Body of pancreas (tissue), 4 donors: ENCODE results near the gene SLC9A3. TPM values are rescaled to one million over a fixed set of nuclear protein-coding genes. Genes with fewer than 3 reads are reported as not detected.

Experiments
- ATAC-seq: fragments of 150-250 bp; one replicate; pipeline ENCODE4 v1.9.1; 2016
- DNase-seq, 4 donors: peaks; one replicate each; pipeline ENCODE4 v3.0.0-alpha.2; 2019
- H3K27ac ChIP-seq, 4 donors: fragments of 200-600 bp; sonication (generic); 1 replicate in 3 of 4; 2 replicates in 1 of 4; pipeline versions ENCODE4 v1.5.1 to v1.6.1; 2016 to 2019; ENCODE audit warnings: mild to moderate bottlenecking in 1 of 4, mixed read lengths in 1 of 4, moderate library complexity in 1 of 4
- H3K27me3 ChIP-seq, 2 donors: fragments of 200-600 bp; sonication (generic); one replicate each; pipeline ENCODE4 v1.6.0; 2016; ENCODE audit warnings: mild to moderate bottlenecking in 1 of 2
- H3K36me3 ChIP-seq, 2 donors: fragments of 200-600 bp; sonication (generic); replicated peaks in 1 of 2; 2 replicates each; pipeline ENCODE4 v1.5.1; 2016; ENCODE audit warnings: low read depth in 2 of 2; ENCODE audit not compliant: insufficient read depth in 1 of 2
- H3K4me1 ChIP-seq: fragments of 200-600 bp; sonication (generic); one replicate; pipeline ENCODE4 v1.6.0; 2016
- H3K4me3 ChIP-seq, 2 donors: fragments of 200-600 bp; sonication (generic); 1 replicate in 1 of 2; 2 replicates in 1 of 2; pipeline ENCODE4 v1.5.1; 2016 to 2019
- H3K9me3 ChIP-seq, 3 donors: fragments of 200-600 bp; sonication (generic); 1 replicate in 2 of 3; 2 replicates in 1 of 3; pipeline ENCODE4 v1.5.1; 2016
- CTCF ChIP-seq, 7 experiments: fragments of 450-650 bp in 4 of 7; fragments of 200-600 bp in 3 of 7; sonication (generic) in 3 of 7; IDR thresholded peaks; one replicate each; pipeline ENCODE4 v1.5.1; 2016 to 2019; ENCODE audit warnings: antibody characterized with exemption in 7 of 7
- POLR2A ChIP-seq, 3 donors: fragments of 450-650 bp; IDR thresholded peaks; one replicate each; pipeline ENCODE4 v1.6.1; 2016; ENCODE audit warnings: antibody characterized with exemption in 3 of 3, mild to moderate bottlenecking in 2 of 3
- WGBS, 2 donors: methylation state at CpG; one replicate each; pipeline ENCODE4 v1.1.5; 2017; 5-methylcytosine and 5-hydroxymethylcytosine counted together
- intact Hi-C: fragments of 100-400 bp; cut with DNase I; formaldehyde crosslinking; loops from one replicate; pipeline ENCODE4 v1.15.1; 2023
- total RNA-seq, 2 donors: library from RNA; depleted of rRNA; stranded (reverse); fragments of >200 nt; gene quantifications; one replicate each; pipeline ENCODE4 v1.1.0, GENCODE V29; 2016

Gene SLC9A3
- total RNA-seq, 2 donors from 2014 or later, result 2.0 to 4.7 TPM

- H3K4me1 ChIP-seq, result no peaks in the 10 kb centered on the region
- H3K9me3 ChIP-seq, result no peaks in the 10 kb centered on the region
- DNase-seq (no peak), ATAC-seq (no peak)
- no peak overlapping the region for H3K27ac ChIP-seq
- 62 to 67% methylated on average over 22 to 29 of the region's 29 CpGs for WGBS, 2 donors
- TF ChIP-seq POLR2A (IDR thresholded peaks at IDR 0.05), result no peak
- no peak for TF ChIP-seq CTCF (IDR thresholded peaks at IDR 0.05)
- no peak overlapping the region for H3K4me3 ChIP-seq
- no peaks in the 10 kb centered on the region for H3K36me3 ChIP-seq
- intact Hi-C loops, result no loop called here
- H3K27me3 ChIP-seq, result peaks cover 0 to 5% of the 10 kb centered on the region in 2 donors
These were observed 38.9 kb downstream of the SLC9A3 start for GRCh38 chr5:485113-485945.

DNA sequence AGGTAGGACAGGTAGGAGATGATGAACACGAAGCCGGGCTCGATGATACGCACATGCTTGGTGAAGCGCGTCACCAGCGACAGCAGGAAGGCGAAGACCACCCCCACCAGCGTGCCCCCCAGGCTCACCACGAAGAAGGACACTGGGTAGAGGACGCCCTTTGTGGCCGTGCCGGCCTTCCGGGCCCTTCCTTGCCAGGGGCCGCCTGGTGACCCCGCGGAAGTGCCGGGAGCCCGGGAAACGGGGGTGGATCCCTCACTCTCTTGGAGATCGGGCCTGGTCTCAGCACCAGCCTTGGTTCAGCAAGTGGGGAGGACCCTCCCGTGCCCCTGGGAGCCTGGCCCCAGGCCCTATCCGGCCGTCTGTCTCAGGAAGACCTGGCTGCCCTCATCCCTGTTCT lies 39.7 kb downstream of the SLC9A3 start:
- no peak for DNase-seq
- intact Hi-C loops, result no loop called here
- H3K27me3 ChIP-seq, result peaks cover 0 to 12% of the 10 kb centered on the region in 2 donors
- no peaks in the 10 kb centered on the region for H3K36me3 ChIP-seq
- no peaks in the 10 kb centered on the region for H3K9me3 ChIP-seq
- no peak for ATAC-seq
- H3K4me3 ChIP-seq, result no peak overlapping the region
- WGBS, 2 donors, result 82 to 92% methylated on average over 22 to 24 of the region's 24 CpGs
- no peak overlapping the region for H3K27ac ChIP-seq
- TF ChIP-seq CTCF (IDR thresholded peaks at IDR 0.05), result no peak
- TF ChIP-seq POLR2A (IDR thresholded peaks at IDR 0.05), result no peak
- H3K4me1 ChIP-seq, result no peaks in the 10 kb centered on the region

DNA sequence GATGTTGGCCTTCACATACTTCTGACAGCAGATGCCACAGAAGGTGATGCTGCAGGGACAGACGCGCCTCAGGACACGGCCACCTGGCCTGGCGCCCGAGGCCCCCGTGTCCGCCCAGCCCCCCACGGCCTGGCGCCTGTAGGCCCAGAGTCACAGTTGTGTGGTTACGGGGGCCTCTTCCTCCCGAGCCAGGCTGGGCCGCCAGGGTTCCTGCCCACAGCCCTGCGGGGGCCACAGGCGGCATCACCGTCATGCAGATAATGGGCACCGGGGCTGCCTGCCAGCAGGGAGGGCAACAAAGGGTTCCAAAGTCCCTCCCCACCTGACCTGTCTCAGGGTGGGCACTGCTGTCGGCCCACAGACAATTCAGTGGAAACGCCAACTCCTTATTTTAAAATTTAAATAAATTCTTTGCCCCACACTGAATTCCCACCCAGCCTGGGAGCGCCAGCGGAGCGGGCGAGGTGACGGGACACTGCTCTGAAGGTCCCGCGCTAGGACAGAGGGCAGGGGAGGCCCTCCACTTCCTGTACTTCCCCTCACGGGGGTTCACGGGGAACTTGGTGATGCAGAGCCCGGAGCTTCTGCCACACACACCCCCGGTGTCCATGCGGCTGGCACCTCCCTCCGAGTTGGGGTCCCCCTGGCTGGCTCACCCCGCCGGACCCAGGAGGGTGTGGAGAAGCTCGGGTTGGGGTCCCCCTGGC lies 40.7 kb downstream of the SLC9A3 start:
- Histone ChIP-seq H3K27ac (no peak overlapping the region), H3K4me1 (no peaks in the 10 kb centered on the region), H3K9me3 (no peaks in the 10 kb centered on the region), H3K27me3 (peaks cover 0 to 20% of the 10 kb centered on the region in 2 donors), H3K4me3 (no peak overlapping the region), H3K36me3 (no peaks in the 10 kb centered on the region)
- WGBS, 2 donors, result 59 to 61% methylated on average over 15 to 31 of the region's 34 CpGs
- intact Hi-C loops, result no loop called here
- no peak for DNase-seq
- no peak for TF ChIP-seq CTCF (IDR thresholded peaks at IDR 0.05)
- no peak for TF ChIP-seq POLR2A (IDR thresholded peaks at IDR 0.05)
- no peak for ATAC-seq

GRCh38 chr5:483011-483410 lies 41.2 kb downstream of the SLC9A3 start:
- DNase-seq, result no peak
- intact Hi-C loops, result no loop called here
- H3K4me1 ChIP-seq, result no peaks in the 10 kb centered on the region
- no peak for TF ChIP-seq POLR2A (IDR thresholded peaks at IDR 0.05)
- no peak for TF ChIP-seq CTCF (IDR thresholded peaks at IDR 0.05)
- H3K4me3 ChIP-seq, result no peak overlapping the region
- H3K27ac ChIP-seq, result no peak overlapping the region
- no peaks in the 10 kb centered on the region for H3K36me3 ChIP-seq
- 78 to 79% methylated on average over 7 to 26 of the region's 26 CpGs for WGBS, 2 donors
- H3K9me3 ChIP-seq, result no peaks in the 10 kb centered on the region
- no peak for ATAC-seq
- peaks cover 0 to 20% of the 10 kb centered on the region in 2 donors for H3K27me3 ChIP-seq
